ENCODE results near the gene EEF1E1.

- TF ChIP-seq CTCF (IDR thresholded peaks at IDR 0.05) (no peak), POLR2A (IDR thresholded peaks at IDR 0.05) (no peak)
These were observed 45.1 kb downstream of the EEF1E1 start for GRCh38 chr6:8057263-8057662.
